Neural cell (in vitro differentiated cells): Measurements from ENCODE around the gene TRIM47. TPM values are rescaled to one million over a fixed set of nuclear protein-coding genes. Genes with fewer than 3 reads are reported as not detected.
A peak's percentile ranks its signal among the peaks of the same experiment; 100 is the strongest.

Experiments used
- H2AFZ ChIP-seq: fragments of 200-600, 300-800 bp; sonication (generic), shearing (Covaris generic); 2 replicates; pipeline ENCODE4 v1.6.0; 2014; ENCODE audit warnings: low read depth, mild to moderate bottlenecking, antibody characterized with exemption, low read length, moderate library complexity
- H3F3A ChIP-seq: fragments of 200-600 bp; shearing (Covaris generic); 2 replicates; pipeline ENCODE4 v1.6.1; 2016; ENCODE audit warnings: mild to moderate bottlenecking, moderate library complexity, mixed read lengths, antibody characterized with exemption, low read length; ENCODE audit not compliant: insufficient read depth, poor library complexity, severe bottlenecking
- H3K27ac ChIP-seq: fragments of 200-600, 300-800 bp; sonication (generic), shearing (Covaris generic); 2 replicates; pipeline ENCODE4 v1.5.1; 2014; ENCODE audit warnings: mild to moderate bottlenecking, low read length, moderate library complexity
- H3K27me3 ChIP-seq: fragments of 300-800, 200-600 bp; sonication (generic), shearing (Covaris generic); 2 replicates; pipeline ENCODE4 v1.6.0; 2014; ENCODE audit warnings: mild to moderate bottlenecking, low read depth, low read length, moderate library complexity; ENCODE audit not compliant: insufficient read depth
- H3K36me3 ChIP-seq: fragments of 300-800, 200-600 bp; sonication (generic), shearing (Covaris generic); 2 replicates; pipeline ENCODE4 v1.5.1; 2014; ENCODE audit warnings: mild to moderate bottlenecking, antibody characterized with exemption, low read length, moderate library complexity; ENCODE audit not compliant: insufficient read depth
- H3K4me2 ChIP-seq: fragments of 300-800, 200-600 bp; sonication (generic), shearing (Covaris generic); 2 replicates; pipeline ENCODE4 v1.6.0; 2014; ENCODE audit warnings: mild to moderate bottlenecking, low read length
- H3K4me3 ChIP-seq: fragments of 300-800, 200-600 bp; sonication (generic), shearing (Covaris generic); 2 replicates; pipeline ENCODE4 v1.5.1; 2014; ENCODE audit warnings: mild to moderate bottlenecking, low read length, moderate library complexity
- H3K79me2 ChIP-seq: fragments of 200-600 bp; shearing (Covaris generic); replicated peaks from 2 replicates; pipeline ENCODE4 v1.6.0; 2014; ENCODE audit warnings: mild to moderate bottlenecking, low read length, moderate library complexity; ENCODE audit not compliant: insufficient read depth
- H3K9ac ChIP-seq: fragments of 300-800, 200-600 bp; sonication (generic), shearing (Covaris generic); 2 replicates; pipeline ENCODE4 v1.6.1; 2016; ENCODE audit warnings: mild to moderate bottlenecking, low read length, mixed read lengths
- H3K9me2 ChIP-seq: fragments of 200-600 bp; shearing (Covaris generic); 2 replicates; pipeline ENCODE4 v1.6.1; 2016; ENCODE audit warnings: mild to moderate bottlenecking, low read length, mixed read lengths; ENCODE audit not compliant: insufficient read depth
- H3K9me3 ChIP-seq: fragments of 200-600, 300-800 bp; sonication (generic), shearing (Covaris generic); 2 replicates; pipeline ENCODE4 v1.6.1; 2016; ENCODE audit warnings: mild to moderate bottlenecking, mixed run types, low read length, moderate library complexity, mixed read lengths
- H4K20me1 ChIP-seq: fragments of 200-600 bp; shearing (Covaris generic); 2 replicates; pipeline ENCODE4 v1.6.1; 2016; ENCODE audit warnings: mild to moderate bottlenecking, mixed run types; ENCODE audit not compliant: insufficient read depth
- EP300 ChIP-seq: fragments of 450-650 bp; conservative IDR thresholded peaks from 2 replicates; pipeline ENCODE4 v1.6.1; 2014; ENCODE audit warnings: antibody characterized with exemption, mild to moderate bottlenecking, moderate library complexity; ENCODE audit not compliant: poor library complexity, severe bottlenecking
- EZH2 ChIP-seq: fragments of 200-600, 300-800 bp; shearing (Covaris generic), sonication (generic); IDR thresholded peaks from 2 replicates; pipeline ENCODE4 v1.6.1; 2014; ENCODE audit warnings: antibody characterized with exemption, low read length, borderline replicate concordance, mild to moderate bottlenecking; ENCODE audit not compliant: insufficient read depth, poor library complexity, severe bottlenecking
- MXI1 ChIP-seq: fragments of 450-650 bp; conservative IDR thresholded peaks from 2 replicates; pipeline ENCODE4 v1.6.1; 2014; ENCODE audit warnings: antibody characterized with exemption, mild to moderate bottlenecking; ENCODE audit not compliant: poor library complexity, severe bottlenecking
- POLR2AphosphoS5 ChIP-seq: IDR thresholded peaks from 2 replicates; pipeline ENCODE4 v1.6.1; 2012
- RAD21 ChIP-seq: fragments of 450-650 bp; conservative IDR thresholded peaks from 2 replicates; pipeline ENCODE4 v1.6.1; 2014; ENCODE audit warnings: antibody characterized with exemption, mild to moderate bottlenecking, moderate library complexity
- SMC3 ChIP-seq: fragments of 450-650 bp; conservative IDR thresholded peaks from 2 replicates; pipeline ENCODE4 v1.6.1; 2014; ENCODE audit warnings: antibody characterized with exemption, mild to moderate bottlenecking, moderate library complexity; ENCODE audit not compliant: poor library complexity
- TAF1 ChIP-seq: IDR thresholded peaks from 2 replicates; pipeline ENCODE4 v1.6.1; 2012; ENCODE audit warnings: low read depth
- polyA plus RNA-seq: library from polyadenylated mRNA; depleted of rRNA; stranded (reverse); fragments of >200 nt; gene quantifications from 2 replicates; pipeline ENCODE4 v1.2.3, GENCODE V29; 2014
- TF ChIP-seq, protein P1 (sequence below): fragments of 450-650 bp; IDR thresholded peaks from 2 replicates; pipeline ENCODE4 v1.5.1; 2014; ENCODE audit warnings: antibody characterized with exemption, mild to moderate bottlenecking, moderate library complexity; ENCODE audit not compliant: poor library complexity, severe bottlenecking
- TF ChIP-seq, protein P2 (sequence below): IDR thresholded peaks from 2 replicates; pipeline ENCODE4 v1.6.1; 2012; ENCODE audit warnings: borderline replicate concordance

The TRIM47 gene
- polyA plus RNA-seq, 1 donor from 2014 or later: 0.67 TPM

GRCh38 chr17:75830164-75831031 lies 48.0 kb downstream of the TRIM47 start:
- no peak overlapping the region for H3K27ac ChIP-seq
- H3K4me3 ChIP-seq: no peak overlapping the region
- no peaks in the 10 kb centered on the region for H3K27me3 ChIP-seq
- H2AFZ ChIP-seq: no peak overlapping the region
- H4K20me1 ChIP-seq: no peaks in the 10 kb centered on the region
- no peaks in the 10 kb centered on the region for H3F3A ChIP-seq
- no peaks in the 10 kb centered on the region for H3K9me3 ChIP-seq
- no peak for TF ChIP-seq EP300
- no peak for TF ChIP-seq MXI1
- TF ChIP-seq, protein P1, sequence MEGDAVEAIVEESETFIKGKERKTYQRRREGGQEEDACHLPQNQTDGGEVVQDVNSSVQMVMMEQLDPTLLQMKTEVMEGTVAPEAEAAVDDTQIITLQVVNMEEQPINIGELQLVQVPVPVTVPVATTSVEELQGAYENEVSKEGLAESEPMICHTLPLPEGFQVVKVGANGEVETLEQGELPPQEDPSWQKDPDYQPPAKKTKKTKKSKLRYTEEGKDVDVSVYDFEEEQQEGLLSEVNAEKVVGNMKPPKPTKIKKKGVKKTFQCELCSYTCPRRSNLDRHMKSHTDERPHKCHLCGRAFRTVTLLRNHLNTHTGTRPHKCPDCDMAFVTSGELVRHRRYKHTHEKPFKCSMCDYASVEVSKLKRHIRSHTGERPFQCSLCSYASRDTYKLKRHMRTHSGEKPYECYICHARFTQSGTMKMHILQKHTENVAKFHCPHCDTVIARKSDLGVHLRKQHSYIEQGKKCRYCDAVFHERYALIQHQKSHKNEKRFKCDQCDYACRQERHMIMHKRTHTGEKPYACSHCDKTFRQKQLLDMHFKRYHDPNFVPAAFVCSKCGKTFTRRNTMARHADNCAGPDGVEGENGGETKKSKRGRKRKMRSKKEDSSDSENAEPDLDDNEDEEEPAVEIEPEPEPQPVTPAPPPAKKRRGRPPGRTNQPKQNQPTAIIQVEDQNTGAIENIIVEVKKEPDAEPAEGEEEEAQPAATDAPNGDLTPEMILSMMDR: peak; percentile 24
- TF ChIP-seq, protein P2, sequence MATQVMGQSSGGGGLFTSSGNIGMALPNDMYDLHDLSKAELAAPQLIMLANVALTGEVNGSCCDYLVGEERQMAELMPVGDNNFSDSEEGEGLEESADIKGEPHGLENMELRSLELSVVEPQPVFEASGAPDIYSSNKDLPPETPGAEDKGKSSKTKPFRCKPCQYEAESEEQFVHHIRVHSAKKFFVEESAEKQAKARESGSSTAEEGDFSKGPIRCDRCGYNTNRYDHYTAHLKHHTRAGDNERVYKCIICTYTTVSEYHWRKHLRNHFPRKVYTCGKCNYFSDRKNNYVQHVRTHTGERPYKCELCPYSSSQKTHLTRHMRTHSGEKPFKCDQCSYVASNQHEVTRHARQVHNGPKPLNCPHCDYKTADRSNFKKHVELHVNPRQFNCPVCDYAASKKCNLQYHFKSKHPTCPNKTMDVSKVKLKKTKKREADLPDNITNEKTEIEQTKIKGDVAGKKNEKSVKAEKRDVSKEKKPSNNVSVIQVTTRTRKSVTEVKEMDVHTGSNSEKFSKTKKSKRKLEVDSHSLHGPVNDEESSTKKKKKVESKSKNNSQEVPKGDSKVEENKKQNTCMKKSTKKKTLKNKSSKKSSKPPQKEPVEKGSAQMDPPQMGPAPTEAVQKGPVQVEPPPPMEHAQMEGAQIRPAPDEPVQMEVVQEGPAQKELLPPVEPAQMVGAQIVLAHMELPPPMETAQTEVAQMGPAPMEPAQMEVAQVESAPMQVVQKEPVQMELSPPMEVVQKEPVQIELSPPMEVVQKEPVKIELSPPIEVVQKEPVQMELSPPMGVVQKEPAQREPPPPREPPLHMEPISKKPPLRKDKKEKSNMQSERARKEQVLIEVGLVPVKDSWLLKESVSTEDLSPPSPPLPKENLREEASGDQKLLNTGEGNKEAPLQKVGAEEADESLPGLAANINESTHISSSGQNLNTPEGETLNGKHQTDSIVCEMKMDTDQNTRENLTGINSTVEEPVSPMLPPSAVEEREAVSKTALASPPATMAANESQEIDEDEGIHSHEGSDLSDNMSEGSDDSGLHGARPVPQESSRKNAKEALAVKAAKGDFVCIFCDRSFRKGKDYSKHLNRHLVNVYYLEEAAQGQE: no peak
- H3K79me2 ChIP-seq: no peaks in the 10 kb centered on the region
- no peak overlapping the region for H3K9ac ChIP-seq
- H3K36me3 ChIP-seq: no peaks in the 10 kb centered on the region
- H3K9me2 ChIP-seq: no peaks in the 10 kb centered on the region
- H3K4me2 ChIP-seq: no peak overlapping the region

DNA sequence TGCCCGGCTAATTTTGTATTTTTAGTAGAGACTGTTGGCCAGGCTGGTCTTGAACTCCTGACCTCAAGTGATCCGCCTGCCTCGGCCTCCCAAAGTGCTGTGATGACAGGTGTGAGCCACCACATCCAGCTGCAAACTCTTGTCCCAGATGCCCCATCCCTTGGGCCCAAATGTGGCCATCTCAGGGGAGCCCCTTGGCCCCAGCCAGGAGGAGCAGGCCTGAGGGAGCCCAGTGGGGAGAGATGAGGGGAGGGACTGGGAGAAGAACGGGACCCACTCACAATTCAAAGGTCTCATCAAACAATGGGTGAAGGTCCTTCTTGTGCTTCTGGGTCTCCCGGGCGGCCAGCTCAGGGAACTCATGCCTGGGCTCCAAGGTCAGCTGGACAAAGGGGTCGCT lies 48.6 kb downstream of the TRIM47 start:
- no peaks in the 10 kb centered on the region for H3F3A ChIP-seq
- H3K27me3 ChIP-seq: no peaks in the 10 kb centered on the region
- H3K9me2 ChIP-seq: no peaks in the 10 kb centered on the region
- TF ChIP-seq RAD21 (no peak), POLR2AphosphoS5 (no peak), EZH2 (no peak), TAF1 (no peak), MXI1 (no peak), SMC3 (no peak), EP300 (no peak)
- TF ChIP-seq, protein P1: no peak
- TF ChIP-seq, protein P2: no peak
- H3K9ac ChIP-seq: no peak overlapping the region
- no peak overlapping the region for H3K27ac ChIP-seq
- no peak overlapping the region for H3K4me3 ChIP-seq
- H3K4me2 ChIP-seq: no peak overlapping the region
- H2AFZ ChIP-seq: no peak overlapping the region
- no peaks in the 10 kb centered on the region for H3K36me3 ChIP-seq
- no peaks in the 10 kb centered on the region for H4K20me1 ChIP-seq
- no peaks in the 10 kb centered on the region for H3K9me3 ChIP-seq
- H3K79me2 ChIP-seq: no peaks in the 10 kb centered on the region
